Gastroesophageal sphincter (tissue), 4 donors: ENCODE measurements around the gene TCF12. TPM values are rescaled to one million over a fixed set of nuclear protein-coding genes. Genes with fewer than 3 reads are reported as not detected.

ENCODE experiments used
- ATAC-seq: fragments of 150-250 bp; one replicate; pipeline ENCODE4 v1.9.1; 2016; ENCODE audit warnings: mild to moderate bottlenecking, moderate library complexity
- H3K27ac ChIP-seq, 4 donors: fragments of 200-600 bp; sonication (generic) in 3 of 4; 1 replicate in 3 of 4; 2 replicates in 1 of 4; pipeline ENCODE4 v1.5.1; 2016 to 2019
- H3K27me3 ChIP-seq: fragments of 200-600 bp; sonication (generic); one replicate; pipeline ENCODE4 v1.5.1; 2019
- H3K36me3 ChIP-seq, 2 donors: fragments of 200-600 bp; sonication (generic); one replicate each; pipeline ENCODE4 v1.5.1; 2019; ENCODE audit warnings: control low read depth in 1 of 2
- H3K4me1 ChIP-seq, 3 donors: fragments of 200-600 bp; sonication (generic); 1 replicate in 2 of 3; 2 replicates in 1 of 3; pipeline ENCODE4 v1.5.1; 2016 to 2019; ENCODE audit warnings: control low read depth in 2 of 3
- H3K4me3 ChIP-seq, 2 donors: fragments of 200-600 bp; sonication (generic); one replicate each; pipeline ENCODE4 v1.5.1; 2019; ENCODE audit warnings: mild to moderate bottlenecking in 1 of 2, moderate library complexity in 1 of 2
- H3K9me3 ChIP-seq, 3 donors: fragments of 200-600 bp; sonication (generic); one replicate each; pipeline ENCODE4 v1.5.1; 2017 to 2019; ENCODE audit warnings: control low read depth in 2 of 3
- EP300 ChIP-seq: sonication (generic); formaldehyde crosslinking; IDR thresholded peaks from one replicate; pipeline ENCODE4 v1.6.1; 2017; ENCODE audit warnings: antibody characterized with exemption, mild to moderate bottlenecking
- POLR2A ChIP-seq, 2 donors: fragments of 450-650 bp; IDR thresholded peaks; one replicate each; pipeline ENCODE4 v1.6.1; 2017; ENCODE audit warnings: antibody characterized with exemption in 2 of 2, mild to moderate bottlenecking in 2 of 2, moderate library complexity in 1 of 2
- POLR2AphosphoS5 ChIP-seq: sonication (generic); formaldehyde crosslinking; IDR thresholded peaks from one replicate; pipeline ENCODE4 v1.6.1; 2017; ENCODE audit warnings: antibody characterized with exemption
- WGBS, 2 donors: methylation state at CpG; one replicate each; pipeline ENCODE4 v1.1.5; 2018; ENCODE audit warnings: low coverage in 1 of 2; 5-methylcytosine and 5-hydroxymethylcytosine counted together
- total RNA-seq, 4 donors: library from RNA; depleted of rRNA; stranded (reverse); fragments of >200 nt; gene quantifications; one replicate each; pipeline ENCODE4 v1.1.0, GENCODE V29; 2016
- TF ChIP-seq, protein P1 (sequence below), 4 experiments: fragments of 200-600 bp in 2 of 4; fragments of 450-650 bp in 2 of 4; sonication (generic) in 1 of 4; IDR thresholded peaks; one replicate each; pipeline ENCODE4 v1.5.1; 2017 to 2019; ENCODE audit warnings: antibody characterized with exemption in 4 of 4, mild to moderate bottlenecking in 2 of 4, moderate library complexity in 2 of 4

The TCF12 gene
- total RNA-seq, result 100 to 1,000 TPM in 3 of 4 donors, 10 to 100 TPM in 1; 78.1 to 194 (median 154) TPM

GRCh38 chr15:56918046-56918938 is at the start of gene TCF12:
TSS of gene TCF12 (plus strand) at chr15:56918644. CDS start at chr15:56919914, 1,270 bp downstream.
- peaks cover 0 to 67% (median 14%) of the 10 kb centered on the region in 3 donors for H3K4me1 ChIP-seq

GRCh38 chr15:56869573-56869972 is 48.9 kb upstream of the TCF12 start:
- WGBS, 2 donors, result 63 to 74% methylated on average over 3 of the region's 3 CpGs
- no peak for TF ChIP-seq POLR2AphosphoS5
- no peak for TF ChIP-seq EP300
- TF ChIP-seq, protein P1, sequence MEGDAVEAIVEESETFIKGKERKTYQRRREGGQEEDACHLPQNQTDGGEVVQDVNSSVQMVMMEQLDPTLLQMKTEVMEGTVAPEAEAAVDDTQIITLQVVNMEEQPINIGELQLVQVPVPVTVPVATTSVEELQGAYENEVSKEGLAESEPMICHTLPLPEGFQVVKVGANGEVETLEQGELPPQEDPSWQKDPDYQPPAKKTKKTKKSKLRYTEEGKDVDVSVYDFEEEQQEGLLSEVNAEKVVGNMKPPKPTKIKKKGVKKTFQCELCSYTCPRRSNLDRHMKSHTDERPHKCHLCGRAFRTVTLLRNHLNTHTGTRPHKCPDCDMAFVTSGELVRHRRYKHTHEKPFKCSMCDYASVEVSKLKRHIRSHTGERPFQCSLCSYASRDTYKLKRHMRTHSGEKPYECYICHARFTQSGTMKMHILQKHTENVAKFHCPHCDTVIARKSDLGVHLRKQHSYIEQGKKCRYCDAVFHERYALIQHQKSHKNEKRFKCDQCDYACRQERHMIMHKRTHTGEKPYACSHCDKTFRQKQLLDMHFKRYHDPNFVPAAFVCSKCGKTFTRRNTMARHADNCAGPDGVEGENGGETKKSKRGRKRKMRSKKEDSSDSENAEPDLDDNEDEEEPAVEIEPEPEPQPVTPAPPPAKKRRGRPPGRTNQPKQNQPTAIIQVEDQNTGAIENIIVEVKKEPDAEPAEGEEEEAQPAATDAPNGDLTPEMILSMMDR (IDR thresholded peaks at IDR 0.05), result peak; percentile 52 to 65 (median 54)
- no peak for TF ChIP-seq POLR2A (IDR thresholded peaks at IDR 0.05)

More at GRCh38 chr15:56918046-56918938, at the start of gene TCF12:
- Histone ChIP-seq H3K36me3 (no peaks in the 10 kb centered on the region), H3K27ac (peak within 1 kb of the TSS; percentile 92 to 99 (median 98)), H3K9me3 (no peaks in the 10 kb centered on the region), H3K27me3 (no peaks in the 10 kb centered on the region), H3K4me3 (peak within 1 kb of the TSS; percentile 94 to 95)
- WGBS, 2 donors, result 9% methylated on average over 7 of the region's 97 CpGs; no CpG with 5 or more reads in 1 of the 2 donors
- ATAC-seq, result peak; percentile 96
- TF ChIP-seq, protein P1 (IDR thresholded peaks at IDR 0.05), result peak in 3 of 4 experiments; percentile 32 to 73 (median 54)
- TF ChIP-seq POLR2AphosphoS5 (peak; percentile 92), EP300 (no peak), POLR2A (IDR thresholded peaks at IDR 0.05) (peak; percentile 63 to 66)

GRCh38 chr15:56871185-56871584 is 47.3 kb upstream of the TCF12 start:
- TF ChIP-seq EP300, result no peak
- TF ChIP-seq POLR2AphosphoS5, result no peak
- TF ChIP-seq, protein P1 (IDR thresholded peaks at IDR 0.05), result no peak
- TF ChIP-seq POLR2A (IDR thresholded peaks at IDR 0.05), result no peak
- no peaks in the 10 kb centered on the region for H3K27me3 ChIP-seq

More at GRCh38 chr15:56869573-56869972, 48.9 kb upstream of the TCF12 start:
- Histone ChIP-seq H3K27ac (no peak overlapping the region), H3K36me3 (no peaks in the 10 kb centered on the region), H3K27me3 (no peaks in the 10 kb centered on the region), H3K9me3 (no peaks in the 10 kb centered on the region), H3K4me1 (peaks cover 2 to 37% (median 15%) of the 10 kb centered on the region in 3 donors), H3K4me3 (no peak overlapping the region)
- ATAC-seq, result no peak

DNA sequence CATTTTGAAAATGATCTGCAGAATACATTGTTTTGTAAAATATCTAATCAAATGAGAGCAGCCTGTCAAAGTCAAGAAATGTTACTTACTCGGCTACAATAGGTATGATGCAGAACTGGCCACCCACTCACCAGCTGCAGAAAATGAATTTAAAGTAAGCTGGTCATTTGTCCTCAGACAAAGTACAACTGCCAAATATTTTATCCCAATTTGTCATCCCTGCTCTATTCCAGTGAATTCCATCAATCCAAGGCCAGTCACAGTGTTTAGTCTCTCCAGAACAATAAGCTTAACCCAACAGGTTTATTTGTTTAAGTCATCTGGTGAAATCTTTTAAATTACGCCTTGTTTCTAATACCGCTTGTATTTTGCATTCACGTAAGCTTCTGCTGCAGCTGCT is 46.6 kb upstream of the TCF12 start:
- H3K9me3 ChIP-seq, result no peaks in the 10 kb centered on the region
- ATAC-seq, result no peak
- H3K27ac ChIP-seq, result peak overlapping the region in 2 of 4 donors; percentile 11 to 56
- H3K4me1 ChIP-seq, result peaks cover 2 to 37% (median 15%) of the 10 kb centered on the region in 3 donors
- H3K4me3 ChIP-seq, result no peak overlapping the region
- no peaks in the 10 kb centered on the region for H3K27me3 ChIP-seq
- TF ChIP-seq POLR2A (IDR thresholded peaks at IDR 0.05) (no peak), EP300 (no peak), POLR2AphosphoS5 (no peak)
- TF ChIP-seq, protein P1 (IDR thresholded peaks at IDR 0.05), result no peak
- 59 to 60% methylated on average over 4 of the region's 4 CpGs for WGBS, 2 donors
- H3K36me3 ChIP-seq, result no peaks in the 10 kb centered on the region

More at GRCh38 chr15:56871185-56871584, 47.3 kb upstream of the TCF12 start:
- H3K4me1 ChIP-seq, result peaks cover 2 to 37% (median 15%) of the 10 kb centered on the region in 3 donors
- 11 to 48% methylated on average over 1 of the region's 1 CpG for WGBS, 2 donors
- H3K4me3 ChIP-seq, result no peak overlapping the region
- H3K9me3 ChIP-seq, result no peaks in the 10 kb centered on the region
- peak overlapping the region in 1 of 4 donors; percentile 11 for H3K27ac ChIP-seq
- no peak for ATAC-seq
- no peaks in the 10 kb centered on the region for H3K36me3 ChIP-seq
